H1 (cell line): ENCODE measurements around the gene MSTN. TPM values are rescaled to one million over a fixed set of nuclear protein-coding genes. Genes with fewer than 3 reads are reported as not detected.

Source experiments
- CTCF ChIA-PET: fragments of 300-600 bp; sonication (Branson Sonifier 250); formaldehyde crosslinking; loops from one replicate; lab custom pipeline; 2021; ENCODE audit not compliant: partially characterized antibody; lab: Charles Lee
- POLR2A ChIA-PET: fragments of 300-600 bp; sonication (Branson Sonifier 250); formaldehyde crosslinking; loops from one replicate; lab custom pipeline; 2021; ENCODE audit warnings: inconsistent platforms; ENCODE audit not compliant: partially characterized antibody; lab: Charles Lee
- DNase-seq, 2 experiments: peaks; one replicate each; pipeline versions ENCODE4 v3.0.0 to v3.0.0-alpha.2; 2010 to 2022; ENCODE audit warnings: low spot score in 2 of 2, low read depth in 1 of 2, mixed read lengths in 1 of 2
- FAIRE-seq: peaks from 2 replicates; lab custom pipeline; 2011; peaks lifted over from hg19 to GRCh38; lab: Jason Lieb, UNC
- H2AFZ ChIP-seq: 2 replicates; pipeline ENCODE4 v1.8.1; 2012; ENCODE audit warnings: low read length, inconsistent platforms
- H2AK5ac ChIP-seq: 2 replicates; pipeline ENCODE4 v1.6.1; 2013; ENCODE audit warnings: low read depth, low read length
- H2BK120ac ChIP-seq: replicated peaks from 2 replicates; pipeline ENCODE3; 2013; ENCODE audit warnings: low read depth, low read length, inconsistent platforms
- H2BK12ac ChIP-seq: 2 replicates; pipeline ENCODE4 v1.6.1; 2013; ENCODE audit warnings: low read depth, low read length
- H2BK15ac ChIP-seq: 2 replicates; pipeline ENCODE4 v1.6.1; 2013; ENCODE audit warnings: low read length
- H2BK20ac ChIP-seq: 2 replicates; pipeline ENCODE4 v1.6.1; 2013; ENCODE audit warnings: low read length
- H2BK5ac ChIP-seq: 2 replicates; pipeline ENCODE4 v1.6.1; 2013; ENCODE audit warnings: low read depth, low read length
- H3K14ac ChIP-seq: 2 replicates; pipeline ENCODE4 v1.6.1; 2013; ENCODE audit warnings: inconsistent platforms; ENCODE audit not compliant: insufficient read length
- H3K18ac ChIP-seq: 2 replicates; pipeline ENCODE4 v1.6.1; 2013; ENCODE audit warnings: low read length; ENCODE audit errors: extremely low read depth
- H3K23ac ChIP-seq: 2 replicates; pipeline ENCODE4 v1.6.1; 2013; ENCODE audit warnings: inconsistent platforms; ENCODE audit not compliant: insufficient read length
- H3K23me2 ChIP-seq: 2 replicates; pipeline ENCODE4 v1.6.1; 2013; ENCODE audit warnings: low read depth, low read length
- H3K27ac ChIP-seq: 2 replicates; pipeline ENCODE4 v1.6.1; 2011; ENCODE audit warnings: low read depth, low read length, inconsistent platforms
- H3K27me3 ChIP-seq, 4 experiments: replicated peaks in 1 of 4; 1 replicate in 1 of 4; 2 replicates in 3 of 4; pipeline versions ENCODE4 v1.6.1 to v1.8.1; 2011 to 2013; ENCODE audit warnings: low read length in 3 of 4, mild to moderate bottlenecking in 3 of 4, inconsistent platforms in 2 of 4, mixed read lengths in 2 of 4, moderate library complexity in 1 of 4; ENCODE audit not compliant: control insufficient read depth in 3 of 4, insufficient read depth in 3 of 4; ENCODE audit errors: extremely low read depth in 1 of 4
- H3K36me3 ChIP-seq, 4 experiments: 2 replicates each; pipeline versions ENCODE4 v1.6.1 to v1.8.1; 2011 to 2013; ENCODE audit warnings: mild to moderate bottlenecking in 4 of 4, low read length in 3 of 4, moderate library complexity in 2 of 4, control low read depth in 1 of 4, inconsistent platforms in 1 of 4; ENCODE audit not compliant: insufficient read depth in 4 of 4, control insufficient read depth in 2 of 4
- H3K4ac ChIP-seq: replicated peaks from 2 replicates; pipeline ENCODE3; 2013; ENCODE audit warnings: low read length, low read depth, mixed read lengths, inconsistent platforms; ENCODE audit not compliant: insufficient read length
- H3K4me1 ChIP-seq, 4 experiments: replicated peaks in 1 of 4; 1 replicate in 1 of 4; 2 replicates in 3 of 4; pipeline versions ENCODE4 v1.6.1 to v1.8.1; 2011 to 2013; ENCODE audit warnings: low read length in 3 of 4, inconsistent platforms in 2 of 4, mixed read lengths in 1 of 4; ENCODE audit not compliant: insufficient read depth in 4 of 4, control insufficient read depth in 3 of 4
- H3K4me2 ChIP-seq, 2 experiments: 2 replicates each; pipeline versions ENCODE4 v1.6.1 to v1.8.1; 2011 to 2013; ENCODE audit warnings: low read depth in 2 of 2, low read length in 2 of 2, control low read depth in 1 of 2, inconsistent platforms in 1 of 2, mild to moderate bottlenecking in 1 of 2; ENCODE audit not compliant: insufficient read depth in 1 of 2
- H3K4me3 ChIP-seq, 4 experiments: fragments of 200-600, 300-600 bp in 1 of 4; sonication (generic), shearing (Covaris generic), sonication (Bioruptor Twin) in 1 of 4; 2 replicates each; pipeline versions ENCODE4 v1.5.1 to v1.8.1; 2011 to 2016; ENCODE audit warnings: low read length in 4 of 4, low read depth in 3 of 4, control low read depth in 2 of 4, inconsistent platforms in 2 of 4, mild to moderate bottlenecking in 2 of 4, mixed read lengths in 1 of 4, moderate library complexity in 1 of 4; ENCODE audit not compliant: insufficient read depth in 2 of 4; ENCODE audit errors: extremely low read depth in 1 of 4
- H3K56ac ChIP-seq: replicated peaks from 2 replicates; pipeline ENCODE3; 2013; ENCODE audit warnings: low read depth, mild to moderate bottlenecking, mixed read lengths, low read length, inconsistent platforms; ENCODE audit not compliant: insufficient read length
- H3K79me1 ChIP-seq: 2 replicates; pipeline ENCODE4 v1.6.1; 2013; ENCODE audit warnings: low read depth, low read length, control low read depth
- H3K79me2 ChIP-seq, 2 experiments: 2 replicates each; pipeline versions ENCODE4 v1.6.1 to v1.8.1; 2012 to 2013; ENCODE audit warnings: low read length in 2 of 2, mild to moderate bottlenecking in 2 of 2, inconsistent platforms in 1 of 2; ENCODE audit not compliant: insufficient read depth in 2 of 2, control insufficient read depth in 1 of 2
- H3K9ac ChIP-seq, 4 experiments: replicated peaks in 1 of 4; 1 replicate in 1 of 4; 2 replicates in 3 of 4; pipeline versions ENCODE4 v1.6.1 to v1.8.1; 2011 to 2013; ENCODE audit warnings: low read depth in 3 of 4, low read length in 3 of 4, control low read depth in 2 of 4, mild to moderate bottlenecking in 2 of 4, moderate library complexity in 2 of 4, inconsistent platforms in 1 of 4; ENCODE audit errors: extremely low read depth in 1 of 4
- H3K9me3 ChIP-seq, 2 experiments: 2 replicates each; pipeline versions ENCODE4 v1.6.1 to v1.8.1; 2012 to 2013; ENCODE audit warnings: mild to moderate bottlenecking in 2 of 2, moderate library complexity in 2 of 2, control low read depth in 1 of 2, inconsistent platforms in 1 of 2, low read depth in 1 of 2, low read length in 1 of 2, mixed read lengths in 1 of 2; ENCODE audit not compliant: insufficient read depth in 2 of 2
- H4K20me1 ChIP-seq, 2 experiments: replicated peaks in 1 of 2; 2 replicates each; pipeline versions ENCODE3 to v1.8.1; 2011 to 2013; ENCODE audit warnings: inconsistent platforms in 2 of 2, low read length in 2 of 2, mild to moderate bottlenecking in 1 of 2; ENCODE audit not compliant: insufficient read depth in 2 of 2, control insufficient read depth in 1 of 2
- H4K5ac ChIP-seq: 2 replicates; pipeline ENCODE4 v1.6.1; 2013; ENCODE audit warnings: low read length, low read depth, mixed read lengths, inconsistent platforms; ENCODE audit not compliant: insufficient read length
- H4K8ac ChIP-seq: 2 replicates; pipeline ENCODE4 v1.8.0; 2013; ENCODE audit warnings: mild to moderate bottlenecking, moderate library complexity, low read length, inconsistent platforms; ENCODE audit not compliant: insufficient read depth; ENCODE audit errors: extremely low read depth
- H4K91ac ChIP-seq: replicated peaks from 2 replicates; pipeline ENCODE3; 2013; ENCODE audit warnings: low read length, mixed read lengths, inconsistent platforms; ENCODE audit not compliant: insufficient read length
- BACH1 ChIP-seq: IDR thresholded peaks from 2 replicates; pipeline ENCODE4 v1.6.1; 2012; ENCODE audit warnings: low read length, improper control_type of control experiment
- CREB1 ChIP-seq: IDR thresholded peaks from 2 replicates; pipeline ENCODE4 v1.6.1; 2012; ENCODE audit warnings: inconsistent platforms
- EZH2 ChIP-seq: fragments of 200-600 bp; sonication (generic); IDR thresholded peaks from 2 replicates; pipeline ENCODE4 v1.7.1; 2012; ENCODE audit warnings: low read depth, mild to moderate bottlenecking, moderate library complexity, low read length, inconsistent platforms; ENCODE audit not compliant: severe bottlenecking
- PHF8 ChIP-seq: fragments of 200-600 bp; sonication (generic); conservative IDR thresholded peaks from 2 replicates; pipeline ENCODE4 v1.7.1; 2012; ENCODE audit warnings: low read depth, mild to moderate bottlenecking, inconsistent platforms, low read length, moderate library complexity
- SIN3A ChIP-seq, 2 experiments: IDR thresholded peaks in 1 of 2; conservative IDR thresholded peaks in 1 of 2; 2 replicates each; pipeline ENCODE4 v1.6.1; 2011 to 2012; ENCODE audit warnings: low read length in 2 of 2, improper control_type of control experiment in 1 of 2, low read depth in 1 of 2, mild to moderate bottlenecking in 1 of 2
- TAF1 ChIP-seq: IDR thresholded peaks from 2 replicates; pipeline ENCODE4 v1.6.1; 2011; ENCODE audit warnings: mild to moderate bottlenecking, low read depth, low read length
- polyA plus RNA-seq, 7 experiments: library from polyadenylated mRNA; depleted of rRNA in 3 of 7; stranded (reverse) in 5 of 7; unstranded in 2 of 7; fragments of >200 nt in 5 of 7; fragments of 200-250 nt in 2 of 7; gene quantifications; 1 replicate in 5 of 7; 2 replicates in 1 of 7; 4 replicates in 1 of 7; pipeline versions ENCODE4 v1.2.1 to v1.2.3, GENCODE V29; 2011 to 2013; ENCODE audit warnings: missing spikeins in 2 of 7, mixed read lengths in 2 of 7
- total RNA-seq: library from RNA; stranded (reverse); fragmentation: NEBNext Ultra II Directional; extraction: Animal tissue kit (Norgen Biotek cat#: 25700); gene quantifications from 2 replicates; pipeline ENCODE4 v1.2.1, GENCODE V29; 2021

The MSTN gene
- total and polyA plus RNA-seq, 2 of the 8 experiments (the other 6 are each of a cell fraction or from before 2014, with no cell fraction given) = not detected

GRCh38 chr2:190098851-190099250 is 36.3 kb upstream of the MSTN start:
- Histone ChIP-seq H2BK120ac (no peak overlapping the region), H2BK5ac (no peak overlapping the region), H3K14ac (no peak overlapping the region), H3K4ac (no peak overlapping the region), H3K23me2 (no peaks in the 10 kb centered on the region), H3K27me3 (no peaks in the 10 kb centered on the region), H3K4me3 (no peak overlapping the region), H3K79me2 (no peaks in the 10 kb centered on the region), H3K9ac (no peak overlapping the region), H2BK15ac (no peak overlapping the region), H3K9me3 (no peaks in the 10 kb centered on the region), H3K56ac (no peak overlapping the region), H3K4me1 (no peaks in the 10 kb centered on the region), H3K79me1 (no peaks in the 10 kb centered on the region), H4K8ac (no peak overlapping the region), H3K18ac (no peak overlapping the region), H3K23ac (no peak overlapping the region), H4K5ac (no peak overlapping the region), H4K20me1 (no peaks in the 10 kb centered on the region), H4K91ac (no peak overlapping the region), H2BK20ac (no peak overlapping the region), H3K4me2 (no peak overlapping the region), H2BK12ac (no peak overlapping the region), H3K27ac (no peak overlapping the region), H2AFZ (no peak overlapping the region), H2AK5ac (no peak overlapping the region), H3K36me3 (no peaks in the 10 kb centered on the region)
- CTCF ChIA-PET = interaction anchor here (0.8 to 1.9 kb wide), 6 partner anchors 10 to 216 kb away, joined by 3 to 12 read pairs (median 4); no protein-coding TSS in a partner anchor
- no peak for FAIRE-seq
- no peak for DNase-seq
- POLR2A ChIA-PET = no interaction called here
- no peak for TF ChIP-seq BACH1
- no peak for TF ChIP-seq SIN3A (conservative IDR thresholded peaks at IDR 0.05 in 1 of 2, IDR thresholded peaks at IDR 0.05 in 1 of 2; ENCODE audit: low read depth in 1 of 2, low read length in 2 of 2)
- no peak for TF ChIP-seq PHF8
- no peak for TF ChIP-seq CREB1
- TF ChIP-seq EZH2 = no peak
- TF ChIP-seq TAF1 = no peak
